HG03521 (cell line): ENCODE data around the gene ZNF609.
A peak's percentile ranks its signal among the peaks of the same experiment; 100 is the strongest.

Experiments used
- ATAC-seq: cut with Tn5 transposase; IDR thresholded peaks from one replicate; pipeline ENCODE4 v1.9.1; 2021; ENCODE audit warnings: mild to moderate bottlenecking, moderate library complexity; ENCODE audit not compliant: unreplicated experiment

The ZNF609 gene

GRCh38 chr15:64502151-64502550 lies 41.8 kb downstream of the ZNF609 start:
- no peak for ATAC-seq

GRCh38 chr15:64502551-64502950 lies 42.2 kb downstream of the ZNF609 start:
- ATAC-seq, result no peak

- no peak for ATAC-seq
Measured at GRCh38 chr15:64503197-64503596, 42.8 kb downstream of the ZNF609 start.

- ATAC-seq, result no peak
Measured at GRCh38 chr15:64503640-64504039, 43.3 kb downstream of the ZNF609 start.

- ATAC-seq, result peak; percentile 66
Measured at GRCh38 chr15:64507293-64507802, 47.0 kb downstream of the ZNF609 start.

- no peak for ATAC-seq
Measured at GRCh38 chr15:64507845-64508244, 47.5 kb downstream of the ZNF609 start.

- ATAC-seq, result no peak
Measured at GRCh38 chr15:64513823-64514222, 53.4 kb downstream of the ZNF609 start.

GRCh38 chr15:64515196-64515595 lies 54.8 kb downstream of the ZNF609 start:
- ATAC-seq, result no peak

GRCh38 chr15:64515825-64516224 lies 55.4 kb downstream of the ZNF609 start:
- ATAC-seq, result no peak

GRCh38 chr15:64519897-64520296 lies 59.5 kb downstream of the ZNF609 start:
- ATAC-seq, result no peak

GRCh38 chr15:64521201-64521600 lies 60.8 kb downstream of the ZNF609 start:
- no peak for ATAC-seq

- no peak for ATAC-seq
Measured at GRCh38 chr15:64521726-64522164, 61.4 kb downstream of the ZNF609 start.

- ATAC-seq, result no peak
Measured at GRCh38 chr15:64522226-64522823, 61.9 kb downstream of the ZNF609 start.

- no peak for ATAC-seq
Measured at GRCh38 chr15:64523240-64523639, 62.9 kb downstream of the ZNF609 start.

GRCh38 chr15:64524778-64525177 lies 64.4 kb downstream of the ZNF609 start:
- no peak for ATAC-seq

- no peak for ATAC-seq
Measured at GRCh38 chr15:64525828-64526530, 65.6 kb downstream of the ZNF609 start.

- ATAC-seq, result no peak
Measured at GRCh38 chr15:64527263-64527984, 67.0 kb downstream of the ZNF609 start.

GRCh38 chr15:64528871-64529270 lies 68.5 kb downstream of the ZNF609 start:
- no peak for ATAC-seq

- no peak for ATAC-seq
Measured at GRCh38 chr15:64530472-64530871, 70.1 kb downstream of the ZNF609 start.

- no peak for ATAC-seq
Measured at GRCh38 chr15:64530918-64531317, 70.5 kb downstream of the ZNF609 start.

- ATAC-seq, result no peak
Measured at GRCh38 chr15:64532521-64533315, 72.3 kb downstream of the ZNF609 start.
